Prostate gland (tissue), 2 donors: ENCODE results near the gene CBFA2T3. TPM values are rescaled to one million over a fixed set of nuclear protein-coding genes. Genes with fewer than 3 reads are reported as not detected.

Experiments
- DNase-seq: peaks from one replicate; pipeline ENCODE4 v3.0.0-alpha.2; 2019; ENCODE audit warnings: low spot score
- H3K27ac ChIP-seq, 2 donors: fragments of 200-600 bp; sonication (generic); 2 replicates each; pipeline ENCODE4 v1.5.1; 2017 to 2019
- H3K27me3 ChIP-seq: fragments of 200-600 bp; sonication (generic); replicated peaks from 2 replicates; pipeline ENCODE4 v1.5.1; 2019; ENCODE audit not compliant: insufficient read depth
- H3K36me3 ChIP-seq, 2 donors: fragments of 200-600 bp; sonication (generic); 1 replicate in 1 of 2; 2 replicates in 1 of 2; pipeline versions ENCODE4 v1.5.1 to v1.8.1; 2017 to 2019
- H3K4me1 ChIP-seq: fragments of 200-600 bp; sonication (generic); replicated peaks from 2 replicates; pipeline ENCODE4 v1.5.1; 2019
- H3K4me3 ChIP-seq, 2 donors: fragments of 200-600 bp; sonication (generic); 2 replicates each; pipeline ENCODE4 v1.5.1; 2017 to 2019
- H3K9me3 ChIP-seq: fragments of 200-600 bp; sonication (generic); 2 replicates; pipeline ENCODE4 v1.5.1; 2017
- POLR2A ChIP-seq: fragments of 450-650 bp; IDR thresholded peaks from one replicate; pipeline ENCODE4 v1.6.1; 2016; ENCODE audit warnings: antibody characterized with exemption, mild to moderate bottlenecking
- POLR2AphosphoS5 ChIP-seq: sonication (generic); formaldehyde crosslinking; IDR thresholded peaks from one replicate; pipeline ENCODE4 v1.6.1; 2017; ENCODE audit warnings: antibody characterized with exemption
- WGBS: methylation state at CpG from one replicate; pipeline ENCODE4 v1.1.5; 2018; 5-methylcytosine and 5-hydroxymethylcytosine counted together
- intact Hi-C: fragments of 100-400 bp; cut with DNase I; formaldehyde crosslinking; loops from one replicate; pipeline ENCODE4 v1.14.2; 2022
- total RNA-seq, 2 donors: library from RNA; depleted of rRNA; stranded (reverse); fragments of >200 nt; gene quantifications; one replicate each; pipeline ENCODE4 v1.1.0, GENCODE V29; 2016
- TF ChIP-seq, protein P1 (sequence below), 4 experiments: fragments of 200-600 bp in 2 of 4; fragments of 450-650 bp in 2 of 4; sonication (generic) in 2 of 4; IDR thresholded peaks; 1 replicate in 3 of 4; 2 replicates in 1 of 4; pipeline ENCODE4 v1.5.1; 2016 to 2019; ENCODE audit warnings: antibody characterized with exemption in 4 of 4, mild to moderate bottlenecking in 2 of 4, moderate library complexity in 2 of 4

The CBFA2T3 gene
- total RNA-seq, 2 donors from 2014 or later = 4.5 to 8.7 TPM

DNA sequence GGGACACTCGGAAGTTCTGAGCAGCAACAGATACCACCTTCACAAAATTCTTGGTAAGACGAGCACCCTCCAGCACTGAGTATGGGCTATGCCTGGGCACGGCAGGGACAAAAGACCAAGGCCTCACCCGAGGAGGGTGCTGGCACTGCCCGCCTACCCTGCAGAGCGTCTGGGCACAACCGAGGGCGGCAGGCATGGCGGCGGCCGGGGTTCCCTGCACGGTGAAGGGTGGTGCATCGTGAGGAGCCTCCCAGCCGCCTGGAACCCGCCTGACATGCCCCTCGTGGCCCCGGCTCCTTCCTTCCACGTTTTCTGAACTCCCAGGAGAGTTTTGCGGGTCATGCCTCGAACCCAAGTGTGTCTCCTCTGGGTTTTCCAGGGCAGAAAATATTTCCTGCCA, 139.2 kb downstream of the CBFA2T3 start:
- Histone ChIP-seq H3K9me3 (no peaks in the 10 kb centered on the region), H3K27ac (no peak overlapping the region), H3K4me3 (no peak overlapping the region), H3K27me3 (no peaks in the 10 kb centered on the region), H3K4me1 (no peaks in the 10 kb centered on the region), H3K36me3 (peaks cover 0 to 7% of the 10 kb centered on the region in 2 donors)
- DNase-seq = no peak
- intact Hi-C loops = no loop called here
- TF ChIP-seq POLR2AphosphoS5 = no peak
- TF ChIP-seq, protein P1, sequence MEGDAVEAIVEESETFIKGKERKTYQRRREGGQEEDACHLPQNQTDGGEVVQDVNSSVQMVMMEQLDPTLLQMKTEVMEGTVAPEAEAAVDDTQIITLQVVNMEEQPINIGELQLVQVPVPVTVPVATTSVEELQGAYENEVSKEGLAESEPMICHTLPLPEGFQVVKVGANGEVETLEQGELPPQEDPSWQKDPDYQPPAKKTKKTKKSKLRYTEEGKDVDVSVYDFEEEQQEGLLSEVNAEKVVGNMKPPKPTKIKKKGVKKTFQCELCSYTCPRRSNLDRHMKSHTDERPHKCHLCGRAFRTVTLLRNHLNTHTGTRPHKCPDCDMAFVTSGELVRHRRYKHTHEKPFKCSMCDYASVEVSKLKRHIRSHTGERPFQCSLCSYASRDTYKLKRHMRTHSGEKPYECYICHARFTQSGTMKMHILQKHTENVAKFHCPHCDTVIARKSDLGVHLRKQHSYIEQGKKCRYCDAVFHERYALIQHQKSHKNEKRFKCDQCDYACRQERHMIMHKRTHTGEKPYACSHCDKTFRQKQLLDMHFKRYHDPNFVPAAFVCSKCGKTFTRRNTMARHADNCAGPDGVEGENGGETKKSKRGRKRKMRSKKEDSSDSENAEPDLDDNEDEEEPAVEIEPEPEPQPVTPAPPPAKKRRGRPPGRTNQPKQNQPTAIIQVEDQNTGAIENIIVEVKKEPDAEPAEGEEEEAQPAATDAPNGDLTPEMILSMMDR (IDR thresholded peaks at IDR 0.05) = no peak
- TF ChIP-seq POLR2A = no peak
- 87% methylated on average over 15 of the region's 20 CpGs for WGBS

DNA sequence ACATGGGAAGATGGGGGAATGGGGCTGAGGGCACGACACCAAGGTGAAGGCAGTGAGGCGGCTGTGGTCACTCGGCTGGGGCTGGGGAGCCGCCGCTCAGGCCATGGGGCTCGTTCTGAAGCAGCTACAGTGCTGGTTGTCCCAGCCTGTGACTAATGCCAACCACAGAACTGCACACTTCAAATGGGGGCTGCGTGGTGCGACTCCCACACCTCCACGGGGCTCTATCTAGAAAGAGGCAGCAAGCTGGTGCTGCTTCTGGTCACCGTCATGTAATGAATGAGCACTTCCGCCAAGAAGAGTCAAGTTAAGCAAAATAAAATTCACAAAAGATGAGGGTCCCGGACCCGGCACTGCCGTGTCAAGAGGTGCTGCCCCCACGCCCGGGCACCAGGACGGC, 140.2 kb downstream of the CBFA2T3 start:
- H3K36me3 ChIP-seq = peaks cover 0 to 7% of the 10 kb centered on the region in 2 donors

DNA sequence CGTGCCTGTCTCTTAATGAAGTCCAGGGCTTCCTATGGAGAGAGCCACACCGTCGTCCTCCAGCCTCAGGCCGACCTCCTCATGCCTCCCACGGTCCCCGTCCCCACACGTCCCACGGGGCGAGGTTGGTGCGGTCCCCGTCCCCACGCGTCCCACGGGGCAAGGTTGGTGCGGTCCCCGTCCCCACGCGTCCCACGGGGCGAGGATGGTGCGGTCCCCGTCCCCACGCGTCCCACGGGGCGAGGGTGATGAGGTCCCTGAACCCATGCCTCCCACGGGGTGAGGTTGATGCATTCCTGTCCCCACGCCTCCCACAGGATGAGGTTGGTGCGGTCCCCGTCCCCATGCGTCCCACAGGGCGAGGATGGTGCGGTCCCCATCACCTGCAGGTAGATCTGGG, 141.2 kb downstream of the CBFA2T3 start:
- Histone ChIP-seq H3K36me3 (peaks cover 0 to 7% of the 10 kb centered on the region in 2 donors), H3K27me3 (no peaks in the 10 kb centered on the region), H3K27ac (no peak overlapping the region), H3K9me3 (no peaks in the 10 kb centered on the region), H3K4me3 (no peak overlapping the region), H3K4me1 (no peaks in the 10 kb centered on the region)
- intact Hi-C loops = no loop called here
- WGBS = 94% methylated on average over 33 of the region's 33 CpGs
- DNase-seq = no peak
- TF ChIP-seq POLR2AphosphoS5 (no peak), POLR2A (no peak)

More for the DNA sequence above, 140.2 kb downstream of the CBFA2T3 start:
- Histone ChIP-seq H3K27me3 (no peaks in the 10 kb centered on the region), H3K9me3 (no peaks in the 10 kb centered on the region), H3K27ac (no peak overlapping the region), H3K4me1 (no peaks in the 10 kb centered on the region), H3K4me3 (no peak overlapping the region)
- TF ChIP-seq POLR2A = no peak
- intact Hi-C loops = no loop called here
- DNase-seq = no peak
- 90% methylated on average over 17 of the region's 17 CpGs for WGBS

DNA sequence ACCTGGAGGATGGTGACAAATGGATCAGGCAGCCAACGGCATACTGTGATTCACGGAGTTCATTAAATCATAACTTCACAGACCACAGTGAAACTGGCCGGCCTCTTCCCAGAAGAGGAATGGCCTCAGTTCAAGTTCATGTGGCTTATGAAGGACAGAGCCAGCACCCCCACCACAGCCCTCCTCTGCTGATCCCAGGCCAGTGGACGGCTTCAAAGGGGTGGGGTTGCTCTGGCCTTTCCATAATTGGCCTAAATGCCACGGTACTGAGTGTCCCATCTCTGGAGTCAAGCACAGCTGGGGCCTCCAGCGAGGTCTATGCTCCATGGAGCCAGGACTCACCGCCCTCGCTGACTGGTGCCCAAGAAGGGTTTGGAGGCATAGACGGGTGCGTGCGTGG, 141.6 kb downstream of the CBFA2T3 start:
- WGBS = 78% methylated on average over 11 of the region's 11 CpGs
- H3K4me1 ChIP-seq = no peaks in the 10 kb centered on the region
- no peak overlapping the region for H3K27ac ChIP-seq
- H3K36me3 ChIP-seq = peaks cover 0 to 3% of the 10 kb centered on the region in 2 donors
- H3K27me3 ChIP-seq = no peaks in the 10 kb centered on the region
- intact Hi-C loops = no loop called here
- no peak overlapping the region for H3K4me3 ChIP-seq
- H3K9me3 ChIP-seq = no peaks in the 10 kb centered on the region
- DNase-seq = no peak
- TF ChIP-seq POLR2A = no peak
- TF ChIP-seq, protein P1 (IDR thresholded peaks at IDR 0.05) = no peak
- TF ChIP-seq POLR2AphosphoS5 = no peak

DNA sequence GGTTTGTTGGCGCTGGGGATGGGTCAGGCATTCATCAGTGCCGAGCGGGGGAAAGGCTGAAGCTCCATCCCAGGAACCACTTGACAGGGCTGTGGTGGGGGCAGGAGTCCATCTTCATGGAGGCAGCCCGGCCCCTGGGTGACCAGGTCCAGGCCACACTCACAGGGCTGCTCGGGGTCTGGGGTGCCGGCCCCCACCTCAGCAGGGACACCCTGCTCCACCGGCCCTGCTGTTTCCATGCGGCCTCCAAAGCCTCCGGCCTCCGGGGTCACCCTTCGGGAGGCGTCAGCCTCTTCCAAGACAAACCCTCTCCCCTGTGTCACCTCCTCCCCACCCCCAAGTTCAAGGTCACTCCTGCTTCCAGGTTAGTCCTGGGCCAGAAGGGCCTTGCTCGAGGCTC, 142.3 kb downstream of the CBFA2T3 start:
- Histone ChIP-seq H3K4me1 (no peaks in the 10 kb centered on the region), H3K4me3 (no peak overlapping the region), H3K9me3 (no peaks in the 10 kb centered on the region), H3K27ac (peak overlapping the region in 1 of 2 donors; percentile 11), H3K27me3 (no peaks in the 10 kb centered on the region), H3K36me3 (no peaks in the 10 kb centered on the region)
- DNase-seq = no peak
- intact Hi-C loops = no loop called here
- TF ChIP-seq POLR2A (no peak), POLR2AphosphoS5 (no peak)
- TF ChIP-seq, protein P1 (IDR thresholded peaks at IDR 0.05) = no peak
- WGBS = 95% methylated on average over 13 of the region's 13 CpGs

DNA sequence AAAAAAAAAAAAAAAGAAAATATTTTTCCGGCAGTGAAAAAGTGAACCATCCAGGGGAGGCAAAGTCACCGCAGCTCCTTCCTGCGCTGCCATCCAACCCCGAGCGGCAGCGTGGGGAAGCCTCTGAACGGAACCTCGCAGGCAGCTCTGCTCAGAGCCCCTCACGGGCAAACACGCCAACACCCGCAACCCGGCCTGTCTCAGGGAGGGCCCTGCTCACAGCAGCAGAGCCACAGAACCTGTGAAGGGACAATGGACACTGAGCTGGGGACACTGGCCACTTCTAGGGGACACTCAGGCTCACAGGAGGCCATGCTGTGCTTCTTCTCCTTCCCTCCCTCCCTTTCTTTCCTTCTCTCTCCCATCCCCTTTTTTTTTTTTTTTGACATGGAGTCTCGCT, 143.9 kb downstream of the CBFA2T3 start:
- intact Hi-C loops = no loop called here

More for the DNA sequence above, 143.9 kb downstream of the CBFA2T3 start:
- no peak for DNase-seq
- Histone ChIP-seq H3K27me3 (no peaks in the 10 kb centered on the region), H3K36me3 (no peaks in the 10 kb centered on the region), H3K4me3 (no peak overlapping the region), H3K9me3 (no peaks in the 10 kb centered on the region), H3K4me1 (no peaks in the 10 kb centered on the region), H3K27ac (no peak overlapping the region)
- 95% methylated on average over 13 of the region's 13 CpGs for WGBS
- no peak for TF ChIP-seq POLR2AphosphoS5
- TF ChIP-seq, protein P1 (IDR thresholded peaks at IDR 0.05) = no peak
- TF ChIP-seq POLR2A = no peak
